Measurements from ENCODE around the gene GPC6. TPM values are rescaled to one million over a fixed set of nuclear protein-coding genes. Genes with fewer than 3 reads are reported as not detected.

Gene GPC6
- total RNA-seq, 2 experiments from 2014 or later: not detected

DNA sequence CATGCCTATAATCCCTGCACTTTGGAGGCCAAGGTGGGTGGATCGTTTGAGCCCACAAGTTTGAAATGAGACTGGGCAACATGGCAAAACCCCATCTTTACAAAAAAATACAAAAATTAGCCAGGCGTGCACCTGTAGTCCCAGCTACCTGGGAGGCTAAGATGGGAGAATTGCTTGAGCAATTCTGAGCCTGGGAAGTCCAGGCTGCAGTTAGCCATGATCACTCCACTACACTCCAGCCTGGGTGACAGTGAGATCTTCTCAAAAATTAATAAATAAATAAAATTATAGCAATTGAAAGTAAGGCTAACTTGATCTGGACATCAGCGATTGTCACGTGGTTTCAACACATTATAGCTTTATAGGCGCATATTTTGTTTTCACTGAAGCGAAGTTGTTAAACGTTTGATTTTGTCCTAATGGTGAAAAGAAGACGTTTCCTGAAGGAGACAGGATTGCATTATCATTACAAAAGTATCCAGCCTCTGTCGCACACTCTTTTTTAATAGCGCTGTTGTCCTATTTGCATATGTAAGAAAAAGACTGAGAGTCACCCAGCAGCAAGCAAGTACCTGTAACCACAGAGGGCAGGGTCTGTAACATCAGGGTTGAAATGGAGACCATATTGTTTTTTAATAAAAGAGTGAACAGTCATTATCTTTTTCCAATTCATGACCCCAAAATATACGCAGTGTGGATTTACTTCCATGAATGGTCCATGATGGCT is 917.2 kb downstream of the GPC6 start:
- H3K9me3 ChIP-seq (ENCODE audit: low read length): no peaks in the 10 kb centered on the region
- H3K4me3 ChIP-seq (ENCODE audit: low read depth, low read length, poor library complexity, severe bottlenecking): no peak overlapping the region
- BruUV-seq (replicated peaks): no TSS peak
- H2AFZ ChIP-seq (ENCODE audit: low read length): no peak overlapping the region
- H4K20me1 ChIP-seq (ENCODE audit: insufficient read depth, low read length): no peaks in the 10 kb centered on the region
- no peaks in the 10 kb centered on the region for H3K79me2 ChIP-seq (ENCODE audit: insufficient read depth, low read depth, low read length)
- ChIA-PET POLR2A (no interaction called here), CTCF (ENCODE audit: unreplicated experiment) (no interaction called here)
- TF ChIP-seq, protein P1, sequence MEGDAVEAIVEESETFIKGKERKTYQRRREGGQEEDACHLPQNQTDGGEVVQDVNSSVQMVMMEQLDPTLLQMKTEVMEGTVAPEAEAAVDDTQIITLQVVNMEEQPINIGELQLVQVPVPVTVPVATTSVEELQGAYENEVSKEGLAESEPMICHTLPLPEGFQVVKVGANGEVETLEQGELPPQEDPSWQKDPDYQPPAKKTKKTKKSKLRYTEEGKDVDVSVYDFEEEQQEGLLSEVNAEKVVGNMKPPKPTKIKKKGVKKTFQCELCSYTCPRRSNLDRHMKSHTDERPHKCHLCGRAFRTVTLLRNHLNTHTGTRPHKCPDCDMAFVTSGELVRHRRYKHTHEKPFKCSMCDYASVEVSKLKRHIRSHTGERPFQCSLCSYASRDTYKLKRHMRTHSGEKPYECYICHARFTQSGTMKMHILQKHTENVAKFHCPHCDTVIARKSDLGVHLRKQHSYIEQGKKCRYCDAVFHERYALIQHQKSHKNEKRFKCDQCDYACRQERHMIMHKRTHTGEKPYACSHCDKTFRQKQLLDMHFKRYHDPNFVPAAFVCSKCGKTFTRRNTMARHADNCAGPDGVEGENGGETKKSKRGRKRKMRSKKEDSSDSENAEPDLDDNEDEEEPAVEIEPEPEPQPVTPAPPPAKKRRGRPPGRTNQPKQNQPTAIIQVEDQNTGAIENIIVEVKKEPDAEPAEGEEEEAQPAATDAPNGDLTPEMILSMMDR (conservative IDR thresholded peaks at IDR 0.05; ENCODE audit: low read length): no peak
- TF ChIP-seq EZH2phosphoT487 (IDR thresholded peaks at IDR 0.05; ENCODE audit: borderline replicate concordance, low read depth, low read length): no peak
- H3K36me3 ChIP-seq (ENCODE audit: insufficient read depth, low read length): no peaks in the 10 kb centered on the region
- intact Hi-C loops (cut with micrococcal nuclease; ENCODE audit: unreplicated experiment): no loop called here
- H3K9me2 ChIP-seq (ENCODE audit: insufficient read depth, low read length): no peaks in the 10 kb centered on the region
- no peak overlapping the region for H3K27ac ChIP-seq (ENCODE audit: low read depth, low read length, poor library complexity, severe bottlenecking)
- DNase-seq (ENCODE audit: low spot score): no peak
- H3K4me2 ChIP-seq (ENCODE audit: low read length): no peak overlapping the region
- H3K4me1 ChIP-seq (ENCODE audit: insufficient read depth, low read length, poor library complexity, severe bottlenecking): no peaks in the 10 kb centered on the region

DNA sequence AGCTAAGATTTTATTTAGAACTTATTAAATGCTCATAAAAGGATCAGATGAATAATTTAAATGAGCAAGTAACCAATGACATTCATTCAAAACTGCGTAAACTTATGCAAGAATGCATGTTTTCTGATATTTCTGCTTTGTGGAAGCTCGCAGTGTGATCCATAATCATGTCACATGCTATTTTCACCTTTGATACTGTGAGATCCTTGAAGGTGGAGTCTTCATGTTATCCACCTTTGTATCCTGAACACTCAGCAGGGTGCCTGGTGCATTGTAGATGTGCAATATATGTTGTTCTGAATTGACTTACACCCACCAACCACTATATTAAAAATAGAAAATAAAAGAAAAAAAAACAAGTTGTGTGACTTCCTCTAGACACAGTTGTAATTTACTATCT is 919.4 kb downstream of the GPC6 start:
- ChIA-PET CTCF (ENCODE audit: unreplicated experiment) (no interaction called here), POLR2A (interaction anchor here (0.7 kb wide), 1 partner anchor 1742 kb away, joined by 3 read pairs; no protein-coding TSS in a partner anchor)
- BruUV-seq (replicated peaks): no TSS peak
- Histone ChIP-seq H3K9me2 (ENCODE audit: insufficient read depth, low read length) (no peaks in the 10 kb centered on the region), H3K4me2 (ENCODE audit: low read length) (no peak overlapping the region), H3K9me3 (ENCODE audit: low read length) (no peaks in the 10 kb centered on the region), H4K20me1 (ENCODE audit: insufficient read depth, low read length) (no peaks in the 10 kb centered on the region), H3K36me3 (ENCODE audit: insufficient read depth, low read length) (no peaks in the 10 kb centered on the region), H3K27ac (ENCODE audit: low read depth, low read length, poor library complexity, severe bottlenecking) (no peak overlapping the region), H3K4me3 (ENCODE audit: low read depth, low read length, poor library complexity, severe bottlenecking) (no peak overlapping the region), H3K4me1 (ENCODE audit: insufficient read depth, low read length, poor library complexity, severe bottlenecking) (no peaks in the 10 kb centered on the region), H2AFZ (ENCODE audit: low read length) (no peak overlapping the region), H3K79me2 (ENCODE audit: insufficient read depth, low read depth, low read length) (no peaks in the 10 kb centered on the region)
- intact Hi-C loops (cut with micrococcal nuclease; ENCODE audit: unreplicated experiment): no loop called here
- TF ChIP-seq EZH2phosphoT487 (IDR thresholded peaks at IDR 0.05; ENCODE audit: borderline replicate concordance, low read depth, low read length): no peak
- TF ChIP-seq, protein P1 (conservative IDR thresholded peaks at IDR 0.05; ENCODE audit: low read length): no peak
- DNase-seq (ENCODE audit: low spot score): no peak

GRCh38 chr13:94153586-94153985 is 927.0 kb downstream of the GPC6 start:
- CTCF ChIA-PET (ENCODE audit: unreplicated experiment): no interaction called here
- Histone ChIP-seq H3K27ac (ENCODE audit: low read depth, low read length, poor library complexity, severe bottlenecking) (no peak overlapping the region), H3K4me2 (ENCODE audit: low read length) (no peak overlapping the region), H3K36me3 (ENCODE audit: insufficient read depth, low read length) (no peaks in the 10 kb centered on the region), H3K9me2 (ENCODE audit: insufficient read depth, low read length) (no peaks in the 10 kb centered on the region), H3K79me2 (ENCODE audit: insufficient read depth, low read depth, low read length) (no peaks in the 10 kb centered on the region), H3K4me1 (ENCODE audit: insufficient read depth, low read length, poor library complexity, severe bottlenecking) (no peaks in the 10 kb centered on the region), H4K20me1 (ENCODE audit: insufficient read depth, low read length) (no peaks in the 10 kb centered on the region), H3K4me3 (ENCODE audit: low read depth, low read length, poor library complexity, severe bottlenecking) (no peak overlapping the region), H3K9me3 (ENCODE audit: low read length) (no peaks in the 10 kb centered on the region), H2AFZ (ENCODE audit: low read length) (no peak overlapping the region)
- intact Hi-C loops (cut with micrococcal nuclease; ENCODE audit: unreplicated experiment): no loop called here
- POLR2A ChIA-PET: no interaction called here
- no TSS peak for BruUV-seq (replicated peaks)
- TF ChIP-seq, protein P1 (conservative IDR thresholded peaks at IDR 0.05; ENCODE audit: low read length): no peak
- TF ChIP-seq EZH2phosphoT487 (IDR thresholded peaks at IDR 0.05; ENCODE audit: borderline replicate concordance, low read depth, low read length): no peak
- DNase-seq (ENCODE audit: low spot score): no peak

Measured in OCI-LY7 (cell line).